Lung (tissue), 12 donors: ENCODE measurements around the gene SAMD4A. TPM values are rescaled to one million over a fixed set of nuclear protein-coding genes. Genes with fewer than 3 reads are reported as not detected.

Source experiments
- ATAC-seq: fragments of 200-7000 bp; cut with Tn5 transposase; one replicate; pipeline ENCODE4 v1.9.1; 2020; ENCODE audit warnings: moderate number of reproducible peaks; ENCODE audit not compliant: insufficient read depth, low FRiP score
- DNase-seq, 3 donors: peaks; one replicate each; pipeline ENCODE4 v3.0.0-alpha.2; 2013 to 2017
- H3K27ac ChIP-seq, 2 donors: one replicate each; pipeline ENCODE4 v1.5.1; 2013; ENCODE audit warnings: mild to moderate bottlenecking in 2 of 2, moderate library complexity in 2 of 2, control low read depth in 1 of 2, inconsistent platforms in 1 of 2, low read depth in 1 of 2, low read length in 1 of 2
- H3K27me3 ChIP-seq, 3 donors: one replicate each; pipeline ENCODE4 v1.5.1; 2013; ENCODE audit warnings: low read length in 2 of 3; ENCODE audit not compliant: control insufficient read depth in 3 of 3, insufficient read depth in 3 of 3
- H3K36me3 ChIP-seq, 4 donors: one replicate each; pipeline ENCODE4 v1.5.1; 2013; ENCODE audit warnings: low read length in 4 of 4, mild to moderate bottlenecking in 1 of 4, moderate library complexity in 1 of 4; ENCODE audit not compliant: control insufficient read depth in 4 of 4, insufficient read depth in 4 of 4
- H3K4me1 ChIP-seq, 5 donors: one replicate each; pipeline ENCODE4 v1.5.1; 2013; ENCODE audit warnings: low read length in 5 of 5, mild to moderate bottlenecking in 2 of 5, moderate library complexity in 1 of 5; ENCODE audit not compliant: control insufficient read depth in 5 of 5, insufficient read depth in 5 of 5
- H3K4me3 ChIP-seq: one replicate; pipeline ENCODE4 v1.5.1; 2013; ENCODE audit warnings: mild to moderate bottlenecking, control low read depth, moderate library complexity
- H3K9ac ChIP-seq, 2 donors: one replicate each; pipeline ENCODE4 v1.5.1; 2013; ENCODE audit warnings: low read length in 2 of 2, control low read depth in 1 of 2; ENCODE audit not compliant: insufficient read depth in 1 of 2
- H3K9me3 ChIP-seq, 4 donors: one replicate each; pipeline ENCODE4 v1.5.1; 2013; ENCODE audit warnings: low read length in 3 of 4, mild to moderate bottlenecking in 1 of 4, moderate library complexity in 1 of 4; ENCODE audit not compliant: control insufficient read depth in 4 of 4, insufficient read depth in 3 of 4
- CTCF ChIP-seq: IDR thresholded peaks from 2 replicates; pipeline ENCODE4 v1.5.1; 2012; ENCODE audit warnings: mild to moderate bottlenecking; ENCODE audit errors: control extremely low read depth, extremely low read depth
- WGBS, 2 donors: extraction: QIAGEN DNeasy Blood & Tissue Kit; methylation state at CpG; one replicate each; pipeline ENCODE4 v1.1.7; 2013; 5-methylcytosine and 5-hydroxymethylcytosine counted together
- polyA plus RNA-seq, 2 donors: library from polyadenylated mRNA; stranded (reverse); fragments of 200-250 nt; gene quantifications; one replicate each; pipeline ENCODE4 v1.2.1, GENCODE V29; 2013
- total RNA-seq, 2 donors: library from RNA; depleted of rRNA in 1 of 2; stranded (reverse); fragments of >200 nt in 1 of 2; gene quantifications; one replicate each; pipeline ENCODE4 v1.2.1, GENCODE V29; 2014 to 2021
- donor health status: control.
- donor health status: control.
- donor health status: Bipolar disorder and iron deficiency.
- donor health status: healthy.
- donor health status: DM: yes; HTN: yes; CAD: no.

Gene SAMD4A
- total and polyA plus RNA-seq, 4 donors, result 5.8 to 26.6 (median 16.2) TPM

- Histone ChIP-seq H3K9me3 (no peaks in the 10 kb centered on the region), H3K27ac (no peak overlapping the region), H3K27me3 (no peaks in the 10 kb centered on the region), H3K4me3 (no peak overlapping the region), H3K36me3 (no peaks in the 10 kb centered on the region), H3K4me1 (peaks cover 0 to 18% (median 0%) of the 10 kb centered on the region in 5 donors), H3K9ac (no peak overlapping the region)
- TF ChIP-seq CTCF, result no peak
- DNase-seq, result no peak
- no peak for ATAC-seq
- 76 to 86% methylated on average over 5 of the region's 5 CpGs for WGBS, 2 donors
Measured at GRCh38 chr14:54742492-54743350, 175.8 kb downstream of the SAMD4A start.

GRCh38 chr14:54743382-54743781, 176.5 kb downstream of the SAMD4A start:
- Histone ChIP-seq H3K9ac (no peak overlapping the region), H3K9me3 (no peaks in the 10 kb centered on the region), H3K27me3 (no peaks in the 10 kb centered on the region), H3K27ac (no peak overlapping the region), H3K36me3 (no peaks in the 10 kb centered on the region), H3K4me1 (peaks cover 0 to 13% (median 0%) of the 10 kb centered on the region in 5 donors), H3K4me3 (no peak overlapping the region)
- 92 to 94% methylated on average over 5 of the region's 5 CpGs for WGBS, 2 donors
- ATAC-seq, result no peak
- no peak for TF ChIP-seq CTCF
- DNase-seq, result no peak

GRCh38 chr14:54746019-54746418, 179.1 kb downstream of the SAMD4A start:
- H3K36me3 ChIP-seq, result peaks cover 0 to 4% (median 0%) of the 10 kb centered on the region in 4 donors
- 78 to 97% methylated on average over 3 of the region's 3 CpGs for WGBS, 2 donors
- no peak for TF ChIP-seq CTCF
- no peak overlapping the region for H3K4me3 ChIP-seq
- H3K27ac ChIP-seq, result no peak overlapping the region
- DNase-seq (no peak), ATAC-seq (no peak)
- H3K27me3 ChIP-seq, result no peaks in the 10 kb centered on the region
- H3K4me1 ChIP-seq, result peaks cover 0 to 13% (median 0%) of the 10 kb centered on the region in 5 donors
- no peak overlapping the region for H3K9ac ChIP-seq
- no peaks in the 10 kb centered on the region for H3K9me3 ChIP-seq
